Measurements from ENCODE around the gene TOP1.

TOP1 gene

GRCh38 chr20:41058674-41059635 lies 30.3 kb downstream of the TOP1 start:
- no peak for DNase-seq (ENCODE audit: low read depth)

GRCh38 chr20:41061155-41061554 lies 32.5 kb downstream of the TOP1 start:
- no peak for DNase-seq (ENCODE audit: low read depth)

- no peak for DNase-seq (ENCODE audit: low read depth)
These were observed 34.8 kb downstream of the TOP1 start for GRCh38 chr20:41063442-41063841.

- no peak for DNase-seq (ENCODE audit: low read depth)
These were observed 35.8 kb downstream of the TOP1 start for GRCh38 chr20:41064377-41064776.

- DNase-seq (ENCODE audit: low read depth) = no peak
These were observed 37.1 kb downstream of the TOP1 start for GRCh38 chr20:41065716-41066115.

GRCh38 chr20:41068806-41069205 lies 40.2 kb downstream of the TOP1 start:
- DNase-seq (ENCODE audit: low read depth) = no peak

GRCh38 chr20:41072190-41072863 lies 43.7 kb downstream of the TOP1 start:
- DNase-seq (ENCODE audit: low read depth) = no peak

GRCh38 chr20:41072915-41073314 lies 44.3 kb downstream of the TOP1 start:
- no peak for DNase-seq (ENCODE audit: low read depth)

- no peak for DNase-seq (ENCODE audit: low read depth)
These were observed 45.8 kb downstream of the TOP1 start for GRCh38 chr20:41074441-41074840.

- no peak for DNase-seq (ENCODE audit: low read depth)
These were observed 48.2 kb downstream of the TOP1 start for GRCh38 chr20:41076776-41077175.

GRCh38 chr20:41078329-41078728 lies 49.7 kb downstream of the TOP1 start:
- DNase-seq (ENCODE audit: low read depth) = no peak

- DNase-seq (ENCODE audit: low read depth) = no peak
These were observed 50.4 kb downstream of the TOP1 start for GRCh38 chr20:41079066-41079465.

- no peak for DNase-seq (ENCODE audit: low read depth)
These were observed 52.2 kb downstream of the TOP1 start for GRCh38 chr20:41080866-41081265.

- DNase-seq (ENCODE audit: low read depth) = no peak
These were observed 52.7 kb downstream of the TOP1 start for GRCh38 chr20:41081276-41081814.

GRCh38 chr20:41082306-41082705 lies 53.7 kb downstream of the TOP1 start:
- DNase-seq (ENCODE audit: low read depth) = no peak

- DNase-seq (ENCODE audit: low read depth) = no peak
These were observed 57.0 kb downstream of the TOP1 start for GRCh38 chr20:41085606-41086005.

GRCh38 chr20:41086402-41087324 lies 58.0 kb downstream of the TOP1 start:
- DNase-seq (ENCODE audit: low read depth) = no peak

GRCh38 chr20:41087325-41087685 lies 58.7 kb downstream of the TOP1 start:
- no peak for DNase-seq (ENCODE audit: low read depth)

GRCh38 chr20:41087777-41088176 lies 59.2 kb downstream of the TOP1 start:
- no peak for DNase-seq (ENCODE audit: low read depth)

- no peak for DNase-seq (ENCODE audit: low read depth)
These were observed 60.9 kb downstream of the TOP1 start for GRCh38 chr20:41089555-41089954.

GRCh38 chr20:41091927-41092326 lies 63.3 kb downstream of the TOP1 start:
- DNase-seq (ENCODE audit: low read depth) = no peak

Data from activated T-helper 9 cell treated with anti-CD3 and anti-CD28 coated beads, Interleukin-2, amount 50 U/mL, for 16 hours (primary cell).